Measurements from ENCODE around the gene CHL1.

CHL1 gene

GRCh38 chr3:325495-325894 lies 128.9 kb downstream of the CHL1 start:
- Mint-ChIP-seq H3K27me3 (no peaks in the 10 kb centered on the region), H3K9me3 (ENCODE audit: low read depth) (no peaks in the 10 kb centered on the region), H3K4me3 (no peak overlapping the region), H3K4me1 (ENCODE audit: low read depth) (no peaks in the 10 kb centered on the region), H3K27ac (no peak overlapping the region), H3K36me3 (no peaks in the 10 kb centered on the region)

- H3K4me3 Mint-ChIP-seq: no peak overlapping the region
- no peaks in the 10 kb centered on the region for H3K4me1 Mint-ChIP-seq (ENCODE audit: low read depth)
- H3K9me3 Mint-ChIP-seq (ENCODE audit: low read depth): no peaks in the 10 kb centered on the region
- no peaks in the 10 kb centered on the region for H3K27me3 Mint-ChIP-seq
- H3K36me3 Mint-ChIP-seq: no peaks in the 10 kb centered on the region
- H3K27ac Mint-ChIP-seq: no peak overlapping the region
Measured at GRCh38 chr3:330494-331115, 134.0 kb downstream of the CHL1 start.

- Mint-ChIP-seq H3K9me3 (ENCODE audit: low read depth) (no peaks in the 10 kb centered on the region), H3K27ac (no peak overlapping the region), H3K36me3 (no peaks in the 10 kb centered on the region), H3K4me1 (ENCODE audit: low read depth) (no peaks in the 10 kb centered on the region), H3K27me3 (no peaks in the 10 kb centered on the region), H3K4me3 (no peak overlapping the region)
Measured at GRCh38 chr3:331881-332280, 135.3 kb downstream of the CHL1 start.

- H3K36me3 Mint-ChIP-seq: no peaks in the 10 kb centered on the region
- no peak overlapping the region for H3K4me3 Mint-ChIP-seq
- H3K4me1 Mint-ChIP-seq (ENCODE audit: low read depth): no peaks in the 10 kb centered on the region
- no peaks in the 10 kb centered on the region for H3K27me3 Mint-ChIP-seq
- no peak overlapping the region for H3K27ac Mint-ChIP-seq
- no peaks in the 10 kb centered on the region for H3K9me3 Mint-ChIP-seq (ENCODE audit: low read depth)
Measured at GRCh38 chr3:332701-333100, 136.1 kb downstream of the CHL1 start.

DNA sequence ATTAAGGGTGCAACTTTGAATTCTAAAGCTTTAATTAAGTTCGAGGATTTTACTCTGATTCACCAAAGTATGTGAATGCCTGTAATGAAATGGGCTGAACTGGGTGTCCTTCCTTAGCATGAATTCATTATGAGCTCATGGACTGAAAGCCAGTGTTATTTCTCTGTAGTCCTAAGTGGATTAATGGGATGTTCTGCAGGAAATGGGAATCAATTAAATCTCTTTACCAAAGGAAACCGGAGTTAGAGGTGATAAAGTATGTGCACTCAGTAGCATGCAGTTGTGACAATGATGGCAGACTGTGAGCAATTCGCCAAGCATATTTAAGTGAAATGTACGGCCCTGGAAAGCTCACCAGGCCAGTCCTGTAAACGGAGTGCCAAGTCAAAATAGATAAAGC lies 138.7 kb downstream of the CHL1 start:
- no peaks in the 10 kb centered on the region for H3K27me3 Mint-ChIP-seq
- H3K36me3 Mint-ChIP-seq: no peaks in the 10 kb centered on the region
- H3K9me3 Mint-ChIP-seq (ENCODE audit: low read depth): no peaks in the 10 kb centered on the region
- no peak overlapping the region for H3K4me3 Mint-ChIP-seq
- no peaks in the 10 kb centered on the region for H3K4me1 Mint-ChIP-seq (ENCODE audit: low read depth)
- no peak overlapping the region for H3K27ac Mint-ChIP-seq

DNA sequence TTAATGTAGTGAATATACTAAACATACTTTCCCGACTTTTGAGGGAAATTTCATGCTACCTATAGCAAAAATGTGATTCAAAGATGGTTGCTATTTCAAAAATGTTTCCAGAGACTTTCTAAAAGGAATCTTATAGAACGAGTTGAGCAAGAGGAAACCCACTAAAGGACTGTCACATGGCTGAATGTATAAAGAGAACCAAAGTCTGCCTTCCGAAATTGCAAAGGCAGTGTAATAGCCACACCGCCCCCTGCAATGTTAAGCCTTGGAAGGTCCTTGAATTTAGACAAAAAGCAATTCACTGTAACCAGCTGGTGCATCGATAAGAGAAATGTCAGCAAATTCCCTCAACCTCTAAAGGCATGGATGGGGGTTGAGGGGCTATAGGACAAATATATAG lies 142.8 kb downstream of the CHL1 start:
- Mint-ChIP-seq H3K36me3 (no peaks in the 10 kb centered on the region), H3K4me1 (ENCODE audit: low read depth) (no peaks in the 10 kb centered on the region), H3K4me3 (no peak overlapping the region), H3K9me3 (ENCODE audit: low read depth) (no peaks in the 10 kb centered on the region), H3K27me3 (no peaks in the 10 kb centered on the region), H3K27ac (no peak overlapping the region)

- H3K4me3 Mint-ChIP-seq: no peak overlapping the region
- no peaks in the 10 kb centered on the region for H3K9me3 Mint-ChIP-seq (ENCODE audit: low read depth)
- H3K27ac Mint-ChIP-seq: no peak overlapping the region
- no peaks in the 10 kb centered on the region for H3K4me1 Mint-ChIP-seq (ENCODE audit: low read depth)
- H3K27me3 Mint-ChIP-seq: peaks cover 2% of the 10 kb centered on the region
- no peaks in the 10 kb centered on the region for H3K36me3 Mint-ChIP-seq
Measured at GRCh38 chr3:341998-342397, 145.4 kb downstream of the CHL1 start.

- H3K9me3 Mint-ChIP-seq (ENCODE audit: low read depth): no peaks in the 10 kb centered on the region
- no peak overlapping the region for H3K4me3 Mint-ChIP-seq
- H3K36me3 Mint-ChIP-seq: no peaks in the 10 kb centered on the region
- H3K27ac Mint-ChIP-seq: no peak overlapping the region
- H3K4me1 Mint-ChIP-seq (ENCODE audit: low read depth): no peaks in the 10 kb centered on the region
- H3K27me3 Mint-ChIP-seq: peaks cover 2% of the 10 kb centered on the region
Measured at GRCh38 chr3:346186-346585, 149.6 kb downstream of the CHL1 start.

DNA sequence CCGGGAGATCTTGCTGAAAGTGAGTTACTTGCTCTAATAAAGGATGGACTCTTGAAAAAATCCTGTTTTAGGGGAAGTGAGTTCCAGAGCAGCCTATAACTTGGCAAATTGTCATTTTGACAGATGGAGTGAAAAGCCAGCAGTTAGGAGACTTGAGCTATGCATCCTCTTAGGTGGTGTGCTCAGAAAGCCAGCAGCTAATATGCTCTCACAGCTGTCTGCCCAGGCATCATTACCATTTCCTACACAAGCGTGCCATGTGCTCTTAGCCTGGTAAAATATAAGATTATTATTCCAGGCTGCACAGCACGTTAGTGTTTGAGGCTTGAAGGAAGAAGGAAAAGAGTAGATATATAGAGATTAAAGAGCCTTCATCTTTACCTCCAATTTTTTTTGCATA lies 151.0 kb downstream of the CHL1 start:
- no peaks in the 10 kb centered on the region for H3K9me3 Mint-ChIP-seq (ENCODE audit: low read depth)
- no peaks in the 10 kb centered on the region for H3K4me1 Mint-ChIP-seq (ENCODE audit: low read depth)
- no peak overlapping the region for H3K4me3 Mint-ChIP-seq
- no peaks in the 10 kb centered on the region for H3K36me3 Mint-ChIP-seq
- H3K27ac Mint-ChIP-seq: no peak overlapping the region
- H3K27me3 Mint-ChIP-seq: peaks cover 2% of the 10 kb centered on the region

GRCh38 chr3:350871-351371 lies 154.4 kb downstream of the CHL1 start:
- no peaks in the 10 kb centered on the region for H3K4me1 Mint-ChIP-seq (ENCODE audit: low read depth)
- peaks cover 2% of the 10 kb centered on the region for H3K27me3 Mint-ChIP-seq
- H3K36me3 Mint-ChIP-seq: no peaks in the 10 kb centered on the region
- H3K27ac Mint-ChIP-seq: no peak overlapping the region
- no peaks in the 10 kb centered on the region for H3K9me3 Mint-ChIP-seq (ENCODE audit: low read depth)
- no peak overlapping the region for H3K4me3 Mint-ChIP-seq

- Mint-ChIP-seq H3K27me3 (no peaks in the 10 kb centered on the region), H3K4me3 (no peak overlapping the region), H3K9me3 (ENCODE audit: low read depth) (no peaks in the 10 kb centered on the region), H3K4me1 (ENCODE audit: low read depth) (no peaks in the 10 kb centered on the region), H3K27ac (no peak overlapping the region), H3K36me3 (no peaks in the 10 kb centered on the region)
Measured at GRCh38 chr3:352599-352998, 156.0 kb downstream of the CHL1 start.

DNA sequence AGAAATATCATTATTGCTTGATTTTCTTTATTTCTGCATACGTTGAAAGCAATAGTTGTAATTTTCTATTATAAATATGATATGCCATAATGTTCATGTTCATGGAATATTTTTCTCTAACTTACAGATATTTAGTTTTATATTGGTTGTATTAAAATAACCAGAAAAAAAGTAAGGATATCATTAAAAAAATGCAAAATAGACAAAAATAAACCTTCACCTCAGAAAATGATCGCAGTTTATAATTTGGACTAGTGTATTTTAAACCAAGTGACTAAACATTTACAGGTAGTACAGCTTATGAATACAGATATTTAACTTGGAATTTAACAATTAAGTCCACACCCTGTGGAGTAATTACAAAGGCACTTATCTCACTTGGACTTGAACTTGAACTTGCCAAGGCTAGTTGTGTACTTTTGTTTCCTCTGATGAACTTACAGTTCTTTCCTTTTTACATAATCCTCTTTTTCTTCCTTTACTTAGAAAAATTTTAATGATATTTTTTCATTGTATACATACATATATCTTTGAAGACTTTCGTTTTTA lies 156.7 kb downstream of the CHL1 start:
- Mint-ChIP-seq H3K36me3 (no peaks in the 10 kb centered on the region), H3K27ac (no peak overlapping the region), H3K9me3 (ENCODE audit: low read depth) (no peaks in the 10 kb centered on the region), H3K4me3 (no peak overlapping the region), H3K4me1 (ENCODE audit: low read depth) (no peaks in the 10 kb centered on the region), H3K27me3 (no peaks in the 10 kb centered on the region)

- H3K27me3 Mint-ChIP-seq: no peaks in the 10 kb centered on the region
- H3K36me3 Mint-ChIP-seq: no peaks in the 10 kb centered on the region
- H3K27ac Mint-ChIP-seq: no peak overlapping the region
- H3K9me3 Mint-ChIP-seq (ENCODE audit: low read depth): peaks cover under 1% of the 10 kb centered on the region
- no peak overlapping the region for H3K4me3 Mint-ChIP-seq
- no peaks in the 10 kb centered on the region for H3K4me1 Mint-ChIP-seq (ENCODE audit: low read depth)
Measured at GRCh38 chr3:354432-354831, 157.9 kb downstream of the CHL1 start.

DNA sequence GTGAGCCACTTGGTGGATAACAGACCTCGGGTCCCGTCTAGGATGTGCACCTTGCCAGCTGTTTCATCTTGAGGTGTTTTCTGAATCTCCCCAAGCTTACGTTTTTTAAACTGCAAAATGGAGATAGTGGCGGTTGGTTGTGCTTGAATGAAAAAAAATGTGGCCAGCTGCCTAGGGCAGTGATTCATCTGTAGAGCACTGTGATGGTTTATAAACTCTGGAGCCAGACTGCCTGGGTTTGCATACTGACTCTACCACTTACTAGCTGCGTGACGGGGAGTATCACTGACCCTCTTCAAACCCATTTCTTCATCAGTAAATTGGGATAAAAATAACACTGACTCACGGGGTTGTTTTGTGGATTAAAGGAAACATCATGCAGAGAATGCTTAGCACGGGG lies 159.1 kb downstream of the CHL1 start:
- Mint-ChIP-seq H3K36me3 (no peaks in the 10 kb centered on the region), H3K27ac (no peak overlapping the region), H3K9me3 (ENCODE audit: low read depth) (peaks cover 4% of the 10 kb centered on the region), H3K27me3 (no peaks in the 10 kb centered on the region), H3K4me1 (ENCODE audit: low read depth) (no peaks in the 10 kb centered on the region), H3K4me3 (no peak overlapping the region)

DNA sequence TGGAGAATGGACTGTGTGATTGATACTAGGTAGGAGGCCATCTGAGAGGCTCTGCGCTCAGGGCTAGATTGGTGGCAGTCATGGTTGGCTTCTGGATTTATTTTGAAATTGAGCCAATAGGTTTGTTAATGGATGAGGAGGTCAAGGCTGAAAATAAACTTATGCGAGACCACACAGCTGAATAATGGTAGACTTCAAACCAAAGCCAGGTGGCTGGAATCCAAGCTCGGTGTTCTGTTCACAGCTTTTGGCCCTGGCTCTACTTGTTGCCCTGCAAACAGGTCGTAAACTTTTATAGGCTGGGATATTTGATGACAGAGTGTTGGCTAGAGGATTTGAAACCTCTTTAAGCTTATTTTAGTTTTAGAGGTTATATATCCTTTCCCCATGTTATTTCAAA lies 160.4 kb downstream of the CHL1 start:
- H3K4me3 Mint-ChIP-seq: no peak overlapping the region
- no peaks in the 10 kb centered on the region for H3K4me1 Mint-ChIP-seq (ENCODE audit: low read depth)
- no peaks in the 10 kb centered on the region for H3K27me3 Mint-ChIP-seq
- H3K9me3 Mint-ChIP-seq (ENCODE audit: low read depth): peaks cover 4% of the 10 kb centered on the region
- H3K27ac Mint-ChIP-seq: no peak overlapping the region
- H3K36me3 Mint-ChIP-seq: no peaks in the 10 kb centered on the region

DNA sequence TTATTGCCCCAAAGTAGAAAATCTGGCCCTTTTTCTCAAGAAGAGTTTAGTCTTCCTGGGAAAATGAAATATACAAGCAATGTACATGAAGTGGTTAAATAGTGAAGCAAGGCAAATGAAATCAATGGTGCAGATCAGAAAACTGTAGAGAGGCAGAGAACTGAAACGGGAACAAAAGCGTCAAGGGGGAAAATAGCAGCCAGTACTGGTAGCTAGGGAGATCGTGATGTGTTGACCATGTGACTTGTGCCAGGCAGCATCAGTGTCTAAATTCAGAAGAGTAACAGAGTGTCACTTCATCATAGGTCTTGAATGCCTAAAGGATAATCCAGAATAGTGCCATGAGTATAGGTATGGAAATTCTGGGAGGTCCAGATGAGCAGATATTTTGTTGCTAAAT lies 163.1 kb downstream of the CHL1 start:
- Mint-ChIP-seq H3K27ac (no peak overlapping the region), H3K4me3 (no peak overlapping the region), H3K36me3 (no peaks in the 10 kb centered on the region), H3K4me1 (ENCODE audit: low read depth) (no peaks in the 10 kb centered on the region), H3K27me3 (no peaks in the 10 kb centered on the region), H3K9me3 (ENCODE audit: low read depth) (peaks cover 4% of the 10 kb centered on the region)
